ENCODE data around the gene CT45A10.
"Not testable (repeated sequence)": the region's sequence is repeated elsewhere in the genome, so short reads cannot be mapped to it uniquely, and the experiment has no call there.

DNA sequence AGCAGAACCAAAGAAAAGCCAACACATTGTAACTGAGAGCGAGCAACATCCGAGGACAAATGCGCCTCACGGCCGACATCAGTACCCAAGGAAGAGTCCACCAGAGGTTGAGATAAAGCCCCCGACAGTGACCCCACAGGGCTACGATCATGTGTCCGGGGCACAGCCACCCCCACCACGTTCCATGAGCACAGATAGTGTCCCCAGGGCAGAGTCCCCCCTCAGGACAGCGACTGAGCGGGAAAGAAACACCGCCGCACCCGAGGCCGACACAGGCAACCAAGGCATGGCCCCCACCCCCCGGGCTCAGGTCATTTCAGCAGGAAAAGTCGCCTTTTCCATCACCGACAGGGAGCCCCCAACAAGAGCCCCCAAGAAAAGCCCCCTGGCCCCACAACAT is 5.0 kb downstream of the CT45A10 start:
- TF ChIP-seq, protein P1, sequence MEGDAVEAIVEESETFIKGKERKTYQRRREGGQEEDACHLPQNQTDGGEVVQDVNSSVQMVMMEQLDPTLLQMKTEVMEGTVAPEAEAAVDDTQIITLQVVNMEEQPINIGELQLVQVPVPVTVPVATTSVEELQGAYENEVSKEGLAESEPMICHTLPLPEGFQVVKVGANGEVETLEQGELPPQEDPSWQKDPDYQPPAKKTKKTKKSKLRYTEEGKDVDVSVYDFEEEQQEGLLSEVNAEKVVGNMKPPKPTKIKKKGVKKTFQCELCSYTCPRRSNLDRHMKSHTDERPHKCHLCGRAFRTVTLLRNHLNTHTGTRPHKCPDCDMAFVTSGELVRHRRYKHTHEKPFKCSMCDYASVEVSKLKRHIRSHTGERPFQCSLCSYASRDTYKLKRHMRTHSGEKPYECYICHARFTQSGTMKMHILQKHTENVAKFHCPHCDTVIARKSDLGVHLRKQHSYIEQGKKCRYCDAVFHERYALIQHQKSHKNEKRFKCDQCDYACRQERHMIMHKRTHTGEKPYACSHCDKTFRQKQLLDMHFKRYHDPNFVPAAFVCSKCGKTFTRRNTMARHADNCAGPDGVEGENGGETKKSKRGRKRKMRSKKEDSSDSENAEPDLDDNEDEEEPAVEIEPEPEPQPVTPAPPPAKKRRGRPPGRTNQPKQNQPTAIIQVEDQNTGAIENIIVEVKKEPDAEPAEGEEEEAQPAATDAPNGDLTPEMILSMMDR (IDR thresholded peaks at IDR 0.05; ENCODE audit: low read depth, low read length), result not testable (repeated sequence)
- not testable (repeated sequence) for TF ChIP-seq EZH2phosphoT487 (IDR thresholded peaks at IDR 0.05; ENCODE audit: low read depth)
